Thoracic aorta (tissue), 2 donors: ENCODE data around the gene NOVA1. TPM values are rescaled to one million over a fixed set of nuclear protein-coding genes. Genes with fewer than 3 reads are reported as not detected.

Experiments
- ATAC-seq: fragments of 150-250 bp; one replicate; pipeline ENCODE4 v1.8.0; 2017; ENCODE audit warnings: low read depth; ENCODE audit not compliant: insufficient number of reproducible peaks, low FRiP score
- DNase-seq: peaks from one replicate; pipeline ENCODE4 v3.0.0-alpha.2; 2020; ENCODE audit warnings: low spot score
- H3K27ac ChIP-seq, 2 donors: fragments of 200-600 bp; sonication (generic); 1 replicate in 1 of 2; 2 replicates in 1 of 2; pipeline ENCODE4 v1.5.1; 2016; ENCODE audit warnings: mild to moderate bottlenecking in 2 of 2, moderate library complexity in 2 of 2
- H3K27me3 ChIP-seq: fragments of 200-600 bp; sonication (generic); replicated peaks from 2 replicates; pipeline ENCODE4 v1.6.0; 2016; ENCODE audit warnings: mild to moderate bottlenecking; ENCODE audit not compliant: insufficient read depth
- H3K36me3 ChIP-seq: fragments of 200-600 bp; sonication (generic); one replicate; pipeline ENCODE4 v1.5.1; 2016
- H3K4me1 ChIP-seq, 2 donors: fragments of 200-600 bp; sonication (generic); 1 replicate in 1 of 2; 2 replicates in 1 of 2; pipeline versions ENCODE4 v1.5.1 to v1.6.0; 2016; ENCODE audit warnings: low read depth in 2 of 2, mild to moderate bottlenecking in 1 of 2; ENCODE audit not compliant: control insufficient read depth in 1 of 2
- H3K4me3 ChIP-seq: fragments of 200-600 bp; sonication (generic); 2 replicates; pipeline ENCODE4 v1.5.1; 2016; ENCODE audit warnings: mild to moderate bottlenecking
- H3K9me3 ChIP-seq: fragments of 200-600 bp; sonication (generic); 2 replicates; pipeline ENCODE4 v1.5.1; 2016
- total RNA-seq, 2 donors: library from RNA; depleted of rRNA; stranded (reverse); fragments of >200 nt; gene quantifications; one replicate each; pipeline versions ENCODE4 v1.1.0 to v1.2.3, GENCODE V29; 2016
- TF ChIP-seq, protein P1 (sequence below): fragments of 200-600 bp; sonication (generic); IDR thresholded peaks from one replicate; pipeline ENCODE4 v1.5.1; 2019; ENCODE audit warnings: antibody characterized with exemption

The NOVA1 gene
- total RNA-seq, 2 donors from 2014 or later, result 10.2 to 11.0 TPM

DNA sequence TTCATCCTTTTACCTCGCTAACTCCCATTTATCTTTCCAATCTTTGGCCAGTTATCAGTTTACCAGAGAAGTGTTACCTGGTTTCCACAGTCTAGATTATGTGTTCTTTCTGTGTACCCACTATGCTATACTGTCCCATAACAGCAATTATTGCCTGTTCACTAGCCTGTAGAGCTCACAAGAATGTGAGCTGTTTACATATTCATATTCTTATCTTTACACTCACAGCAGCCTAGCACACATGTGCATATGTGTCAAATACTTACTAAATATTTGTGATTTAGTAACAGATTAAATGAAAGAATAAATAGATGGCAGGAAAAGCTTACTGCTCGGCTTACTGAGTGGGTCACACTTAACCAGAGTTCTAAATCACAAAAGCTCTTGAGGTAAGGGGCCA, 97.8 kb downstream of the NOVA1 start:
- Histone ChIP-seq H3K9me3 (no peaks in the 10 kb centered on the region), H3K4me1 (no peaks in the 10 kb centered on the region), H3K36me3 (no peaks in the 10 kb centered on the region), H3K27me3 (no peaks in the 10 kb centered on the region), H3K4me3 (no peak overlapping the region), H3K27ac (no peak overlapping the region)
- ATAC-seq (no peak), DNase-seq (no peak)
- TF ChIP-seq, protein P1, sequence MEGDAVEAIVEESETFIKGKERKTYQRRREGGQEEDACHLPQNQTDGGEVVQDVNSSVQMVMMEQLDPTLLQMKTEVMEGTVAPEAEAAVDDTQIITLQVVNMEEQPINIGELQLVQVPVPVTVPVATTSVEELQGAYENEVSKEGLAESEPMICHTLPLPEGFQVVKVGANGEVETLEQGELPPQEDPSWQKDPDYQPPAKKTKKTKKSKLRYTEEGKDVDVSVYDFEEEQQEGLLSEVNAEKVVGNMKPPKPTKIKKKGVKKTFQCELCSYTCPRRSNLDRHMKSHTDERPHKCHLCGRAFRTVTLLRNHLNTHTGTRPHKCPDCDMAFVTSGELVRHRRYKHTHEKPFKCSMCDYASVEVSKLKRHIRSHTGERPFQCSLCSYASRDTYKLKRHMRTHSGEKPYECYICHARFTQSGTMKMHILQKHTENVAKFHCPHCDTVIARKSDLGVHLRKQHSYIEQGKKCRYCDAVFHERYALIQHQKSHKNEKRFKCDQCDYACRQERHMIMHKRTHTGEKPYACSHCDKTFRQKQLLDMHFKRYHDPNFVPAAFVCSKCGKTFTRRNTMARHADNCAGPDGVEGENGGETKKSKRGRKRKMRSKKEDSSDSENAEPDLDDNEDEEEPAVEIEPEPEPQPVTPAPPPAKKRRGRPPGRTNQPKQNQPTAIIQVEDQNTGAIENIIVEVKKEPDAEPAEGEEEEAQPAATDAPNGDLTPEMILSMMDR, result no peak

DNA sequence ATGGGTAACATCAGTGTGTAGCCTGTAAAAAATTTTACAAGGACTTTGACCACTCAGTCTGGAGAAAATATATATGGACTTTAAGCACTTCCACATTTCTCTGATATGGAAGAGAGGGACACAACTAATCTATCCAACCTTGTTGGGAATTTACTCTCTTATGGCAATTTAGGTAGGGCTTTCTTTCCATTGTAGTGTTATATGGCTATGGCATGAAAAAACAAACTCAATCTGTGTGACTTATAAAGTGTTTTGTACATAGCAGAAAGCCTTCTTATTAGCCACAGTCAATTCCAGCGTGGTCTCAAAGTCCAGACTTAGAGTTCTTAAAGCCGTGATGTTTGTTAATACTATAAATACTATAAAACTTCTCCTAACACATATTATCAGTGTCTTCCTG, 98.3 kb downstream of the NOVA1 start:
- no peaks in the 10 kb centered on the region for H3K36me3 ChIP-seq
- ATAC-seq, result no peak
- H3K27ac ChIP-seq, result no peak overlapping the region

DNA sequence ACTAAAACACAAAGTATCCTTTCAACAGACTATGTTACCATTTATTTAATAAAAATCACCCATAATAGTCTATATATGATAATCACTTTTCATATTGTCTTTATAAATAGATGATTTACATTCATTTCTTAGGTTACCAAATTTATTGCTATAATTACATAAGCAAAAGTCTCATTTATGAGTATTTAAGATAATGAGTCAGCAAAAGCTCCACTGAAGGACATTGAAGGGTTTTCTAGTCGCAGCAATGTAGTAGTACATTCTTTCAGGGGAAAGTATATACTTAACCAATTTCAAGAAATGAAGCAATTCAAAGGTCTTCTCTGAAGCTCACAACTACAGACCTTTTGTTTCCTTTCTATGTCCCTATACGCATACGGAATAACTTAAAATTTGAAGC, 110.9 kb downstream of the NOVA1 start:
- DNase-seq (no peak), ATAC-seq (no peak)
- Histone ChIP-seq H3K27ac (no peak overlapping the region), H3K36me3 (no peaks in the 10 kb centered on the region), H3K27me3 (no peaks in the 10 kb centered on the region), H3K9me3 (no peaks in the 10 kb centered on the region), H3K4me1 (no peaks in the 10 kb centered on the region), H3K4me3 (no peak overlapping the region)
- TF ChIP-seq, protein P1, result no peak

More for the DNA sequence above, 98.3 kb downstream of the NOVA1 start:
- Histone ChIP-seq H3K9me3 (no peaks in the 10 kb centered on the region), H3K27me3 (no peaks in the 10 kb centered on the region), H3K4me1 (no peaks in the 10 kb centered on the region), H3K4me3 (no peak overlapping the region)
- no peak for DNase-seq
- TF ChIP-seq, protein P1, result no peak

DNA sequence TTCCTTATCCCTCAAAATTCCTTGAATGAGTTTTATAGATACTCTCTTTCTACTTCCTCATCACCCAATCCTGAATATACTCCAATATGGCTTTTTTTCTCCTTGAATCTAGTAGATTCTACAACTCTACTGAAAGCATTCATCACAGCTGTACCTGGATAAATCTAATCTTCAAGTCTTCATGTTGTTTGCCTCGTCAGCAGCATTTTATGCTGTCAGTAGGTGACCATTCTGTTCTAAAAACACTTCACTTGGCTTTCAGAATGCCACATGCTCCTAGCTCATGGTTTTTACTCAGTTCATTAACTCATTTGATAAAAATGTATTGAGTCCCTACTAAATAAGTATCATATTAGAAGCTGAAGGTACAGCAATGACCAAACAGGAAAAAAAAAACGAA, 113.3 kb downstream of the NOVA1 start:
- H3K27ac ChIP-seq, result no peak overlapping the region
- DNase-seq (no peak), ATAC-seq (no peak)
- H3K4me3 ChIP-seq, result no peak overlapping the region
- no peaks in the 10 kb centered on the region for H3K27me3 ChIP-seq
- H3K36me3 ChIP-seq, result no peaks in the 10 kb centered on the region
- no peaks in the 10 kb centered on the region for H3K4me1 ChIP-seq
- H3K9me3 ChIP-seq, result no peaks in the 10 kb centered on the region
- TF ChIP-seq, protein P1, result no peak

DNA sequence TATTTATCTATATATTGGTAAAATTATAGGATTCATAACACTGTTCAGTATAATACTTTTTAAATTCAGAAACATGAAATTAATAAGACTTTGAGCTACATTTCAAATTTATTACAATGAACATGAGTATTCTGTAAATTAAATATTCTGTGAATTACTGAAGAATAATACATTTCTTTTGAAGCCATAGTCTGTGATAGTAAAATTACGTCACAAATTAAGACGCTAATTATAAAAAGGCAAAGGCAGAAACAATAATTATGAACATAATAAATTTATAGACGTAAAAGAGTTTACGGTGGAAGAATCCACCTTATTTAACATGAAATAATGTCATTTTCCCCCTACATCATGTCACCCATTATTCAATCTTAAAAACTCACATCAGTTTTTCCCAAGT, 118.9 kb downstream of the NOVA1 start:
- H3K27ac ChIP-seq, result no peak overlapping the region
- H3K4me1 ChIP-seq, result no peaks in the 10 kb centered on the region
- no peaks in the 10 kb centered on the region for H3K36me3 ChIP-seq
- ATAC-seq (no peak), DNase-seq (no peak)
- no peaks in the 10 kb centered on the region for H3K27me3 ChIP-seq
- TF ChIP-seq, protein P1, result no peak
- no peak overlapping the region for H3K4me3 ChIP-seq
- H3K9me3 ChIP-seq, result no peaks in the 10 kb centered on the region
